Measurements from ENCODE around the gene CD38. TPM values are rescaled to one million over a fixed set of nuclear protein-coding genes. Genes with fewer than 3 reads are reported as not detected.

Gene CD38
- total RNA-seq, 1 donor from 2014 or later: 0.64 TPM

DNA sequence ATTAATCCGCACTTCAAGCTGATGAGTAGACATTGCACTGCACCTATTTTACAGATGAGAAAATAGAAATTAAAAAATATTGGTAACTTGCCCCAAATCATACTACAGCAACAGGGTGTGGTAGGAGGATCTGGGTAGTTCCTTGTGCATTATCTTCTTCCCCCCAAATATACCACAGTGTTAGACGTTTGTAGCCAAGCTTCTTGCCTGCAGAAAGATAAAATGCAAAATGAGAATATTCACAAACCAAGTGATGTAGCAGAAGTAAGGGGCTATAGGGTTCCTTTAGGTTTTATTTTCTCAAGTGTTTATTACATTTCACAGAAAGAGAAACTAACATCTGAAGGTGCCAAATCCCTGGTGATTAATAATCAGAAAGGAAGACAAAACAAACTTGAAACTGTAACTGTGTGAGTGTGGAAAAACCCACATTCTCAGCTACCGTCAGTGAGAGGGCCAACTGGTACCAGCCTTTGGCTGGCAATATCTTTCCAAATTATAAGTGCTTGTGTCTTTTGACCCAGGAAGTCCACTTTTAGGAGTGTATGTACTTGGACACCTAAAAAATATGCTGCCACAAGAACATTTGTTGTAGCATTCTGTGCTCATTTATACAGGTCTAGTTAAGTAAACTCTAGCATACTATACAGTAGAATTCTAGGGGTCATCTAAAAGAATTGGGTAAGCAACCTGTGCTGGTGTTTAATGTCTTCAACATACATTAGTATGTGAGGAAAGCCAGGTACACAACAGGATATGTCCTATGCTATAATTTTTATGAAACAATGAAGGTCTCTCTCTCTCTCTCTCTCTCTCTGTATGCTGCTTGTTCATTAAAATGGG is 6.7 kb upstream of the CD38 start:
- Mint-ChIP-seq H3K4me1 (no peaks in the 10 kb centered on the region), H3K27me3 (ENCODE audit: insufficient read depth, low read depth) (peaks cover 2% of the 10 kb centered on the region)

DNA sequence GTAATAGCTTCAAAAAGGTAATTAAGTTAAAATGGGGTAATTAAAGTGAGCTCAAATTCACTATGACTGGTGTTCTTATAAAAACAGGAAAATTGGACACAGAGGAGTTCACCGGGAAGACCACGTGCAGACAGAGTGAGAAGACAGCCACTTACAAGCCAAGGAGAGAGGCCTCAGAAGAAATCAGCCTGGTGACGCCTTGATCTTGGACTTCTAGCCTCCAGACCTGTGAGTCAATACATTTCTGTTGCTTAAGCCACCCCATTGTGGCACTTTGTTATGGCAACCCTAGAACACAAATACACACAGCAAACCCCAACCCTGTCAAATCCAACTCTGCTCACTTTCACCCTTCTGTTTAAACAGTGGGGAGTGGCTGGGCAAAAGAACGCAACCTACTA is 4.1 kb upstream of the CD38 start:
- TF ChIP-seq, protein P1, sequence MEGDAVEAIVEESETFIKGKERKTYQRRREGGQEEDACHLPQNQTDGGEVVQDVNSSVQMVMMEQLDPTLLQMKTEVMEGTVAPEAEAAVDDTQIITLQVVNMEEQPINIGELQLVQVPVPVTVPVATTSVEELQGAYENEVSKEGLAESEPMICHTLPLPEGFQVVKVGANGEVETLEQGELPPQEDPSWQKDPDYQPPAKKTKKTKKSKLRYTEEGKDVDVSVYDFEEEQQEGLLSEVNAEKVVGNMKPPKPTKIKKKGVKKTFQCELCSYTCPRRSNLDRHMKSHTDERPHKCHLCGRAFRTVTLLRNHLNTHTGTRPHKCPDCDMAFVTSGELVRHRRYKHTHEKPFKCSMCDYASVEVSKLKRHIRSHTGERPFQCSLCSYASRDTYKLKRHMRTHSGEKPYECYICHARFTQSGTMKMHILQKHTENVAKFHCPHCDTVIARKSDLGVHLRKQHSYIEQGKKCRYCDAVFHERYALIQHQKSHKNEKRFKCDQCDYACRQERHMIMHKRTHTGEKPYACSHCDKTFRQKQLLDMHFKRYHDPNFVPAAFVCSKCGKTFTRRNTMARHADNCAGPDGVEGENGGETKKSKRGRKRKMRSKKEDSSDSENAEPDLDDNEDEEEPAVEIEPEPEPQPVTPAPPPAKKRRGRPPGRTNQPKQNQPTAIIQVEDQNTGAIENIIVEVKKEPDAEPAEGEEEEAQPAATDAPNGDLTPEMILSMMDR (IDR thresholded peaks at IDR 0.05): no peak
- TF ChIP-seq EZH2phosphoT487 (IDR thresholded peaks at IDR 0.05) (no peak), EZH2 (IDR thresholded peaks at IDR 0.05) (no peak)
- Histone ChIP-seq H4K20me1 (ENCODE audit: low read depth) (no peaks in the 10 kb centered on the region), H3K79me2 (ENCODE audit: low read depth) (no peaks in the 10 kb centered on the region), H3F3A (ENCODE audit: low read depth) (no peaks in the 10 kb centered on the region), H3K4me1 (no peaks in the 10 kb centered on the region), H3K9me3 (ENCODE audit: low read depth) (no peaks in the 10 kb centered on the region), H3K27me3 (peaks cover 45% of the 10 kb centered on the region), H3K4me3 (no peak overlapping the region), H3K27ac (no peak overlapping the region), H3K4me2 (no peak overlapping the region), H3K9ac (no peak overlapping the region), H2AFZ (replicated peaks) (no peak overlapping the region), H3K36me3 (no peaks in the 10 kb centered on the region)
- Mint-ChIP-seq H3K27me3 (ENCODE audit: insufficient read depth, low read depth) (peaks cover 13% of the 10 kb centered on the region), H3K27ac (no peak overlapping the region), H3K4me3 (no peak overlapping the region), H3K4me1 (peaks cover under 1% of the 10 kb centered on the region), H3K9me3 (no peaks in the 10 kb centered on the region), H3K36me3 (no peaks in the 10 kb centered on the region)
- no peak for DNase-seq (ENCODE audit: low spot score)

More for the DNA sequence above, 6.7 kb upstream of the CD38 start:
- Mint-ChIP-seq H3K36me3 (no peaks in the 10 kb centered on the region), H3K27ac (no peak overlapping the region), H3K9me3 (no peaks in the 10 kb centered on the region), H3K4me3 (no peak overlapping the region)
- Histone ChIP-seq H3K4me3 (no peak overlapping the region), H3K27ac (no peak overlapping the region), H3K79me2 (ENCODE audit: low read depth) (no peaks in the 10 kb centered on the region), H3K9ac (no peak overlapping the region), H3K36me3 (no peaks in the 10 kb centered on the region), H3K27me3 (peaks cover 19% of the 10 kb centered on the region), H3K9me3 (ENCODE audit: low read depth) (no peaks in the 10 kb centered on the region), H3K4me1 (no peaks in the 10 kb centered on the region), H2AFZ (replicated peaks) (no peak overlapping the region), H3F3A (ENCODE audit: low read depth) (no peaks in the 10 kb centered on the region), H3K4me2 (no peak overlapping the region), H4K20me1 (ENCODE audit: low read depth) (no peaks in the 10 kb centered on the region)
- no peak for DNase-seq (ENCODE audit: low spot score)
- TF ChIP-seq EZH2 (IDR thresholded peaks at IDR 0.05) (no peak), EZH2phosphoT487 (IDR thresholded peaks at IDR 0.05) (no peak)
- TF ChIP-seq, protein P1 (IDR thresholded peaks at IDR 0.05): no peak

DNA sequence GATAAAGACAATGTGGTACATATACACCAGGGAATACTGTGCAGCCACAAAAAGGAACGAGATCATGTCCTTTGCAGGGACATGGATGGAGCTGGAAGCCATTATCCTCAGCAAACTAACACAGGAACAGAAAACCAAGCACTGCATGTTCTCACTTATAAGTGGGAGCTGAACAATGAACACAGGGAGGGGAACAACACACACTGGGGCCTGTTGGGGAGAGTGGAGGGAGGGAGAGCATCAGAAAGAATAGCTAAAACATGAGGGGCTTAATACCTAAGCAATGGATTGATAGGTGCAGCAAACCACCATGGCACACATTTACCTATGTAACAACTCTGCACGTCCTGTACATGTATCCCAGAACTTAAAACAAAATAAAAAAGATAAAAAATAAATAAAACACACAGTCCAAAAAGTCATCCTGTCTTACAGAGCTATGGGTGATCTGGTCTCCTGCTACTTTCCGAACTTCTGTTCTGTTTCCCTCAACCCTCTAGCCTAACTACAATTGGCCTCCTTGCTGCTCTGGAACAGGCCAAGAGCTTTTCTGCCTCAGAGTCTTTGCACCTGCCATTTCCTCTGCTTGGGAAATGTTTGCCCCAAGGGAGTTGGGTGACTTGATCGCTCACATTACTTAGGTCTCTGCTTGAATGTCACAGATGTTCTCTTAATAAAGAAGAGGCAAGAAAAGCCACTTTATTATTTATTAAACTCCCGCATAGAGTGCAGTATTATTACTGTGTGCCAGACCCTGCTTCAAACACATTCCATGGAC is 1.1 kb upstream of the CD38 start:
- no peaks in the 10 kb centered on the region for H3F3A ChIP-seq (ENCODE audit: low read depth)
- Mint-ChIP-seq H3K4me1 (peaks cover 9% of the 10 kb centered on the region), H3K9me3 (no peaks in the 10 kb centered on the region), H3K4me3 (no peak overlapping the region), H3K36me3 (no peaks in the 10 kb centered on the region), H3K27ac (no peak overlapping the region), H3K27me3 (ENCODE audit: insufficient read depth, low read depth) (peaks cover 25% of the 10 kb centered on the region)
- no peak overlapping the region for H3K27ac ChIP-seq
- H3K27me3 ChIP-seq: peaks cover 70% of the 10 kb centered on the region
- H3K9ac ChIP-seq: no peak overlapping the region
- TF ChIP-seq, protein P1 (IDR thresholded peaks at IDR 0.05): no peak
- TF ChIP-seq EZH2 (IDR thresholded peaks at IDR 0.05) (no peak), EZH2phosphoT487 (IDR thresholded peaks at IDR 0.05) (no peak)
- no peak for DNase-seq (ENCODE audit: low spot score)
- no peaks in the 10 kb centered on the region for H3K79me2 ChIP-seq (ENCODE audit: low read depth)
- H3K36me3 ChIP-seq: no peaks in the 10 kb centered on the region
- no peak overlapping the region for H2AFZ ChIP-seq (replicated peaks)
- no peaks in the 10 kb centered on the region for H3K9me3 ChIP-seq (ENCODE audit: low read depth)
- no peak overlapping the region for H3K4me2 ChIP-seq
- no peaks in the 10 kb centered on the region for H3K4me1 ChIP-seq
- no peaks in the 10 kb centered on the region for H4K20me1 ChIP-seq (ENCODE audit: low read depth)
- H3K4me3 ChIP-seq: no peak overlapping the region

Data from neural progenitor cell (in vitro differentiated cells).